Stimulated activated CD8-positive, alpha-beta memory T cell treated with anti-CD3 and anti-CD28 coated beads, Interleukin-4, amount 100 ng/mL, for 4 hours (primary cell): Measurements from ENCODE around the gene RUNX1.

Experiments used
- DNase-seq, 2 donors: peaks; one replicate each; pipeline ENCODE4 v3.0.0-alpha.2; 2020; ENCODE audit warnings: low read depth in 2 of 2, low spot score in 1 of 2

The RUNX1 gene

GRCh38 chr21:34834290-34834689, 214.8 kb downstream of the RUNX1 start:
- no peak for DNase-seq

GRCh38 chr21:34833465-34833864, 215.6 kb downstream of the RUNX1 start:
- DNase-seq = no peak

GRCh38 chr21:34830386-34831170, 218.5 kb downstream of the RUNX1 start:
- DNase-seq = no peak

- no peak for DNase-seq
Observed at GRCh38 chr21:34827445-34828235, 221.5 kb downstream of the RUNX1 start.

- no peak for DNase-seq
Observed at GRCh38 chr21:34826836-34827235, 222.3 kb downstream of the RUNX1 start.

GRCh38 chr21:34825948-34826548, 223.1 kb downstream of the RUNX1 start:
- no peak for DNase-seq

- DNase-seq = no peak
Observed at GRCh38 chr21:34825101-34825500, 224.0 kb downstream of the RUNX1 start.

GRCh38 chr21:34824314-34824713, 224.8 kb downstream of the RUNX1 start:
- no peak for DNase-seq

GRCh38 chr21:34822942-34823341, 226.2 kb downstream of the RUNX1 start:
- DNase-seq = no peak

GRCh38 chr21:34822168-34822567, 226.9 kb downstream of the RUNX1 start:
- DNase-seq = no peak

- DNase-seq = no peak
Observed at GRCh38 chr21:34821717-34822116, 227.4 kb downstream of the RUNX1 start.

GRCh38 chr21:34820051-34820450, 229.1 kb downstream of the RUNX1 start:
- no peak for DNase-seq

- DNase-seq = no peak
Observed at GRCh38 chr21:34819357-34819999, 229.6 kb downstream of the RUNX1 start.

- DNase-seq = no peak
Observed at GRCh38 chr21:34818662-34819158, 230.4 kb downstream of the RUNX1 start.

- DNase-seq = no peak
Observed at GRCh38 chr21:34817821-34818661, 231.1 kb downstream of the RUNX1 start.

GRCh38 chr21:34815831-34816705, 233.0 kb downstream of the RUNX1 start:
- no peak for DNase-seq

GRCh38 chr21:34814529-34814951, 234.6 kb downstream of the RUNX1 start:
- DNase-seq = no peak

GRCh38 chr21:34813266-34813894, 235.7 kb downstream of the RUNX1 start:
- no peak for DNase-seq
